ENCODE data around the gene PARVG.
"Not testable (repeated sequence)": the region's sequence is repeated elsewhere in the genome, so short reads cannot be mapped to it uniquely, and the experiment has no call there.

Gene PARVG

DNA sequence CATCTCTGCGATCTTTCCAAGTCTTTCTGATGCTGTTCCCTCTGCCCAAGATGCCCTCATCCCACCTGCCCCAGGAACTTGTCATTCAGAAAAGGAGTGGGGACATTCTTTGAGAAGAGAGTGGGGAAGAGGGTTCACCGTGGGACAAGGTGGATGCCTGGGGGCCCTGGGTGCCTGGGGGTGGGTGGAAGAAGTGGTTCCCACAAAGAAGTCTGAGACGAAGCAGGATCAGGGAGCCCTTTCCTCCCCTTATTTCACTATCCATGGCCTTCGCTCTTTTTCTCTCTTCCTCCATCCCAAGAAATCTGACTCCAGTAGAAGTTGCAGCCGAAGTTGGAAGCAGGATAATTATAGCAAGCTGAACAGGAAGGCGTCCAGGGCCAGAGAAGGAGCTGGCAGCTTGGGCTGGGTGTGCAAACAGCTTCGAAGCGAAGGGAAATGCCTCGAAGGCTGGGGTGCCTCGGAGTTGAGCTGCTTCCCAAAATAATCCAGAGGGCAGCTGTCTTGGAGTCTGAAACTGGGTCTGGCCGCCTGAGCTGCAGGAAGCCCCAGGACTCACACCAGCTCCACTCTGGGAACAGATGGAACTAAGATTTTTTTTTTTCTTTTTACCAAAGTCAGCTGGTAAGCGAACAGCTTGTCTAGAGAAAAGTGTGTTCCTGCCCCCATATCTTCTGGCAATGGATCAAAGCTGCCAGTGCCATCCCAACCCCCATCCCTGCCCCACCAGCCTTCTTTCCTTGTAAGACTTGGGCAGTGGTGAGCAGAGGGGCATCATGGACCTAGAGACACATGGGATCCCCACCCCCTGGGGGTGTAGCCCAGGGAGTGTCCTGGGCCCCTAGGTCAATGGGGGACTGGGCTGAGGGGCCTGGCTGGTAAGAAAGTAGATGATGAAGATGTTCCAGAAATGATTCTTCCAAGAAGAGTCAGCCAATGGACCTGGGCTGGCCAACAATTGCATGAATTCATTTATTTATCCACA lies 31.5 kb downstream of the PARVG start:
- DNase-seq (ENCODE audit: low read depth in 2 of 2), result no peak

DNA sequence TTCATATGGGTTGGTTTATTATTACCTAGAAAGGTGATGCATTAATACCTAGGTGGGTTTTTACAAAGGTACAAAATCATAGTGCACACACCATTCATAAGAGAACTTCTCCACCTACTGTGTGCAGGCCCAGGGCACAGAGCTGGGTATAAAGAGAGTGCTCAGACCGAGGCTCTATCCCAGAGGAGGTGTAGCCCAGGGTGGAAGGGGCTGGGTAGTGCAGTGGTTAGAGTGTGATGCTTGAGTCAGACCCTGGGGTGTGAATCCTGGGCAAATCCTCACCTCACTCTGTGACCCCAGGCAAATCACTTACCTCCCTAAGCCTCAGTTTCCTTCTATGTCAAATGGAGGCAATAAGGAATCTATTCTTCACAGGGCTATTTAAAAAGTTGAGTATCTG lies 32.2 kb downstream of the PARVG start:
- DNase-seq (ENCODE audit: low read depth in 2 of 2), result no peak

DNA sequence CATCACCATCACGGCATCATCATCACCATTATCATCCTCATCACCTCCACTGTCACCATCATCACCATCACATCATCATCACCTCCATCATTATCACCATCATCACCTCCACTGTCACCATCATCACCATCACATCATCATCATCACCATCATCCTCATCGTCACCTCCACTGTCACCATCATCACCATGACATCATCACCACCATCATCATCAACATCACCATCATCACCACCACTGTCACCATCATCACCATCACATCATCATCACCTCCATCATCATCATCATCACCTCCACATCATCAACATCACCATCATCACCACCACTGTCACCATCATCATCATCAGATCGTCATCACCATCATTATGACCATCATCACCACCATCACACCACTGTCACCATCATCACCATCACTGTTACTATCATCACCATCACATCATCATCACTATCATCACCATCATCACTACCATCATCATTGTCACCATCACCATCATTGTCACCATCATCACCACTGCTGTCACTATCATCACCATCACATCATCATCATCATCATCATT lies 32.8 kb downstream of the PARVG start:
- DNase-seq (ENCODE audit: low read depth in 2 of 2), result no peak

GRCh38 chr22:44214187-44214586 lies 33.5 kb downstream of the PARVG start:
- DNase-seq (ENCODE audit: low read depth in 2 of 2), result no peak

DNA sequence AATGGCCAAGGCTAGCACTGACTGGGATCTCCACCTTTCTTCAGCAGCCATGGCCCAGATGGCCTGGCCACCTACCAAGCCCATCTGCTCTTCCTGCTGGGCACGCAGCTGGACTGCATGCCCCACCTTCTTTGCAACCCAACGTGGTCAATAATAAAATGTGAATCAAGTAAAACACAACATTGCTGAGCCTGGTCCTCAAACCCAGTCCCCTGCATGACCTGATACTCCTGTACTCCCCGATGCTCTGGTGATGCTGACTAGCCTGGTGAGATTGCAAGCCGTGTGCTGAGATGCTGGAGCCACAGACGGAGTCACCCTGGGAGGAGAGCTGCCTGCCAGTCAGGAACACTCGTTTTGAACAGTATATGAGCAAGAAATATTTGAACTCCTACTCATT lies 34.0 kb downstream of the PARVG start:
- DNase-seq (ENCODE audit: low read depth in 2 of 2), result no peak

DNA sequence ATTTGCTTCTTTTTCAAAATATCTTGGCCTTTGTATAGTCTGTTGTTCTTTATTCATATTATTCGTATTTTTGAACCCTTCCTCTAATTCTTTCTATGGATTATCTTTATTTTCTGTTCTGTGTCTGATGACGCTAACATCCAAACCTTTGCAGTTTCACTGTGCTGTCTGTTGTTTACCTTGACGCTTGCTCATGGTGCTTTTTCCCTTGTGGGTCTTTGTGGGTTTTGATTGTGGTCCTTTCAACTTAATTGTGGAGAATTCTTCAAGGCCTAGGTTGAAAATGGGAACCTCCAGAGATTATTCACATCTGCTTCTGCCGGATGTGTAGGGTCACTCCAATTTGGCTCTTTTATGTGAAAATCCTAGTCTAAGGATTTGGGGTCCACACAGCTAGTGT lies 34.6 kb downstream of the PARVG start:
- no peak for DNase-seq (ENCODE audit: low read depth in 2 of 2)

- no peak for DNase-seq (ENCODE audit: low read depth in 2 of 2)
Observed at GRCh38 chr22:44217346-44217745, 36.6 kb downstream of the PARVG start.

DNA sequence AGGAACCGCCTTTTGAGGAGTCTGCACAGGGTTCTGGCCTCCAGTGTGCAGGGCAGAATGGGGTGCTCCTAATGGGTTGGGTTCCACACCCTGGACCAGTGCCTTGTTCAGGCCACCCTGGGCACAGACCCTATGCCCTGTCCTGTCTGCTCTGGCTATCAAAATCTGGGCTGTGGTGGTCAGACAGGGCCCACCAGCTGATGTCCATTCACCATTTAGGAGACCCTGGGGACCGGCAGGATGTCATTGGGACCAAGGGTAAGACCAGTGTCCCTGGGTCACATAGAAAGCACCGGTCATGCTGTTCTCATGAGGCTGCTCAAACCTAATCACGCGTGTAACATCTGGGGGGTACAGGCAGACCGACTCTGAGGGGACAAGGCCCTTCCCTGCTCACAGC lies 37.3 kb downstream of the PARVG start:
- no peak for DNase-seq (ENCODE audit: low read depth in 2 of 2)

- DNase-seq (ENCODE audit: low read depth in 2 of 2), result no peak
Observed at GRCh38 chr22:44219101-44219870, 38.6 kb downstream of the PARVG start.

DNA sequence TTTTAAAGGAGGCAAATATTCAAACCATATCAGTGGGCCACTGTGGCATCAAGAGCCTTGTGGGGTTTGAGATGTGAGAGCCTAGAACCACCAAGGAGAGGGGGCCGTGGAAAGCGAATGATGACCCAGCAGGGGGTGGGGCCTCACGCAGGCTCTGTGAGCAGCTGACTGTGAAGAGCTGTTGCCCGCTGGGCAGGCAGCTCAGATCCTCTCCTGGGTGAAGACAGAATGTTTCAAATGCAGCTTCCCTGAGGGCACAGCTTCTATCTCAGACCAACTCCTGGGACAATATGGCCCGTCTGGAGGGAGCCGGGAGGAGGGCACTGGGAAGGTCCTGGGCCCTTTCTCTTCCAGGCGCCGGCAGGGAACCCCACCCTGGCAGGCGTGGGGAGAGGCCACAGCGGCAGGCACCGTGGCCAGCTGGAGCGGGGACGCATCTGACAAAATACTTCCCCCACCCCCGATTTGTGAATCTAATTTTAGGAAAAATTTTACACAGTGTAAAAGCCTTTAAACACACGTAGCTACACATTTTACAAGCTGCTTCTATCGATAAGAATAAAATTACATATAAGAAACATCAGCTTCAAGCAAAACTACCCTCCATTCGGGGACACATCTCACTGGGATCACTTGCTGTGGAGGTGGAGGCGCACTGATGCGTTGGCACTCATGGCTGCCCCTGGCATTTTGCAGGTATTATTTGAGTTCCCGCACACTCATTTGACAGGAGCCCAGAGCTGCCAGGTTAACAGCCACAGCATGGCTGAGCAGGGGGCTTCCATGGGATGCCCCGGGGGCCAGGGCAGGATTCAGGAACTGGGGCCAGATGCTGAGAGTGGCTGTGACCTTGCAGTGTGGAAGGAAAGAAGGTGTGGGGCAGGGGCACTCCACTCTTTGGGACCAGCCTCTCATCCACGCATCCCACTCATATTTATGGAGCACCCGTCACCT lies 40.3 kb downstream of the PARVG start:
- DNase-seq (ENCODE audit: low read depth in 2 of 2), result no peak

DNA sequence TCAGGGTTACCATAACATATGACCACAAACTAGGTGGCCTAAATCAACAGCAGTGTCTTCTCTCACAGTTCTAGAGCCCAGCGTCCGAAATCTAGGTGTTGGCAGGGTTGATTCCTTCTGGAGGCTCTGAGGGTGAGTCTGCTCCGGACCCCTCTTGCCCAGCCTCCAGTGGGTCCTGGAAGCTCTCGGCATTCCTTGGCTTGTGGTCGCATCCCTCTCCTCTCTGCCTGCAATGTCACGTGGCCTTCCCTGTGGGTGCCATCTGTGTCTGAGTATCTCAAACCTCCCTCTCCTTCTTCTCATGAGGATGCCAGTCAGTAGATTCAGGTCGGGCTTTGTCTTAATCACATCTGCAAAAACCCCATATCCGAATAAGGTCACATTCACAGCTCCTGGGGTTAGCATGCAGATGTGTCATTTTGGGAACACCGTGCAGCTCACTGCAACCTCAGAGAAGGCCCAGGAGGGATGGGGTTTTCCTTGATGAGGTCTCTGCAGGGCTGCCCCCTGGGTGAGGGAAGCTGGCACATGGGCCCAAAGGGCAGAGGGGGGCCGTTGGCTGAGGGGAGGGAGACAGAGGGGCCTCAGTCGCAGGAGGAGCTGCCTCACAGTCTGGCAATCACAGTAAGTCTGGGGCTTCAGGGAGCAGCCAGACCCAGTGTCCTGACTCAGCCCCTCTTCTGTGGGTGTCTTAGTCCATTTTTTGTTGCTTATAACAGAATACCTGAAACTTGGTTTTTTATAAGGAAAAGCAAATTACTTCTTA lies 41.2 kb downstream of the PARVG start:
- no peak for DNase-seq (ENCODE audit: low read depth in 2 of 2)

GRCh38 chr22:44224166-44224565 lies 43.4 kb downstream of the PARVG start:
- DNase-seq (ENCODE audit: low read depth in 2 of 2), result no peak

- DNase-seq (ENCODE audit: low read depth in 2 of 2), result no peak
Observed at GRCh38 chr22:44225091-44225689, 44.5 kb downstream of the PARVG start.

DNA sequence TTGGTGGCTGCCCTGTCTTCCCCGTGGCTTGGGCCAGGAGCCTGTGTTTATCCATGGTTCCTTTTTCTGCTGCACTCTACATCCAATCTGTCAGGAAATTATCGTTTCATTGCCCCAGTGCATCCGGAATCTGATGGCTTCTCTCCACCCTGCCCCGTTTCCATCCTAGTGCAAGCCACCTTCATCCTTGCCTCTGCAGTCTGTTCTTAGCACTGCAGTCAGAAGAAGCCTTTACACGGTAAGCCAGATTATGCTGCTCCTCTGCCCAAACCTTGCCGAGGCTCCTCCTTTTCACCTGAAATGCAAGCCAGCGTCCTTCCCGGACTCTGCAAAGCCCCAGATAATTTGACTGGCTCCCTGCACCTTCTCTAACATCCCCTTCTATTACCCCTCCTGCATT lies 45.1 kb downstream of the PARVG start:
- no peak for DNase-seq (ENCODE audit: low read depth in 2 of 2)

- DNase-seq (ENCODE audit: low read depth in 2 of 2), result no peak
Observed at GRCh38 chr22:44229331-44229730, 48.6 kb downstream of the PARVG start.

DNA sequence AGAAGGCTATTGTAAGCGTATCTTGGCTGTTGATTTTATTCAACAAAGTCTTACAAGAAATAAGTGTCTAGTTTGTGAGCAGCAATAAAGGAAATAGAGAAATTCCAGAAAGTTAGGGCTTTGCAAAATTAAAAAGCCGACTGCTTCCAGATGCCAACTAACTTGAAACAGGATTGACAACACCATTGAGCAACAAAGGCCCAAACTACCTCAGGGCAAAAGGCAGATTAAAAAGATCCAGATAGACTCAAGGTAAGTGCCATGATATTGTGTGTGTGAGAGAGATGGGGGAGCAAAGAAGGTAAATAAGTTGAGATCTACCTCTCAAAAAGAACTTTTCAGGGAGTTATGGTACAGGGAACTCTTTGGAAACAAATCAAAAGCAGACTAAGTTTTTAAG lies 49.1 kb downstream of the PARVG start:
- no peak for DNase-seq (ENCODE audit: low read depth in 2 of 2)

GRCh38 chr22:44231233-44231632 lies 50.5 kb downstream of the PARVG start:
- no peak for DNase-seq (ENCODE audit: low read depth in 2 of 2)

DNA sequence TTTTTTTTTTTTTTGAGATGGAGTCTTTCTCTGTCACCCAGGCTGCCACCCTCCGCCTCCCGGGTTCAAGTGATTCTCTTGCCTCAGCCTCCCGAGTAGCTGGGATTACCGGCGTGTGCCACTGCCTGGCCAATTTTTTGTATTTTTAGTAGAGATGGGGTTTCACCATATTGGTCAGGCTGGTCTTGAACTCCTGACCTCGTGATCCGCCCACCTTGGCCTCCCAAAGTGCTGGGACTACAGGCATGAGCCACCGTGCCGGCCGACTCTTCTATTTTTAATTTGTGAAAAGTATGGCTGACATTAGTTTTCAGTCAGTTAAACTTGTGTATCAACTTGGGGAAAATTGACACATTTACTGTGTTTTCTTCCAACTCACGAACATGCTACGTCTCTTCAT lies 53.6 kb downstream of the PARVG start:
- not testable (repeated sequence) for DNase-seq (ENCODE audit: low read depth in 2 of 2)

DNA sequence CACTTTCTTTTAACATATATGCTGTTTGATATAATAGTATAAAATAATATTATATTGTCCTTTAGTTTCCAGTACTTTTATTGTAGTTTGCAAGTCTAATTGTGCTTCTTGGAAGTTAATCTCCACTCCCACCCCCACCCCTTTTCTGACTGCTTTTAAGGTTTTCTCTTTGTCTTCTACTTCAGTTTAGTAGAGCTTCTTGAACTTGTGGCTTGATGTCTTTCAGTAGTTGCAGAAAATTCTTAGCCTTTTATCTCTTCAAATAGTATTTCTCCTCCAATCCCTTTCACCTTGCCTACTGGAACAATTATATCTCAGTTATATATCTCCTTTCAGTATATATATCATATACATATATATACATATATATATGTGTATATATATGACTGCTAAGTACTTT lies 56.6 kb downstream of the PARVG start:
- DNase-seq (ENCODE audit: low read depth in 2 of 2), result no peak

DNA sequence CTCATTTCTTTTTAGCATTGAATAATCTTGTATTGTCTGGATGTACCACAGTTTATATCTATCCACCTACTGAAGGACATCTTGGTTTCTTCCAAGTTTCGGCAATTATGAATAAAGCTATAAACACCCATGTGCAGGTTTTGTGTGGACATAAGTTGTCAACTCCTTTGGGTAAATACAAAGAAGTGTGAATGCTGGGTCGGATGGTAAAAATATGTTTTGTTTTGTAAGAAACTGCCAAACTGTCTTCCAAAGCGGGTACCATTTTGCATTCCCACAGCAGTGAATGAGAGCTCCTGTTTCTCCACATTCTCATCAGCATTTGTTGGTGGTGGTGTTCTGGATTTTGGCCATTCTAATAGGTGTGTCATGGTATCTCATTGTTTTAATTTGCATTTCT lies 60.4 kb downstream of the PARVG start:
- DNase-seq (ENCODE audit: low read depth in 2 of 2), result not testable (repeated sequence)
